Measurements from ENCODE around the gene ELOVL3. TPM values are rescaled to one million over a fixed set of nuclear protein-coding genes. Genes with fewer than 3 reads are reported as not detected.
"Not testable (repeated sequence)": the region's sequence is repeated elsewhere in the genome, so short reads cannot be mapped to it uniquely, and the experiment has no call there.

Gene ELOVL3
- total RNA-seq, 1 experiment from 2014 or later = 0.15 TPM

- not testable (repeated sequence) for DNase-seq (ENCODE audit: low spot score)
Observed at GRCh38 chr10:102252508-102252907, 26.4 kb downstream of the ELOVL3 start.

DNA sequence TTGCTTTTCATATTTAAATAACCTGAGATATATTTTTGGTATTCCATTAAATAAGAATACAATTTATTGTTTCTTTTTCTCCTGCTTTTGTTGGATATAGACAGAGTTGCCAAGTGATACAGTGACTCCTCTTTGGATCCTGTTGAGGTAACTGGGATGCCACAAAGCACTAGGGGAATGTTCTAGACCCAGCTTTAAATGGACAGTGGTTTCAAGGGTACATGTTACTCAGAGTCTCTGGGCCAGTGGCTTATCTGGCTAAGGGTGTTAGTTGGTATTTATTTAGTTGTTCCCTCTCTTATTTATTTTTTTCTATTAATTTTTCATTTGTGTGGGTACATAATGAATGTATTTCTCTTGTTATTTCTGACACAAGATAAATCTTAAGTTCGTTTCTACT, 28.3 kb downstream of the ELOVL3 start:
- no peak for DNase-seq (ENCODE audit: low spot score)

DNA sequence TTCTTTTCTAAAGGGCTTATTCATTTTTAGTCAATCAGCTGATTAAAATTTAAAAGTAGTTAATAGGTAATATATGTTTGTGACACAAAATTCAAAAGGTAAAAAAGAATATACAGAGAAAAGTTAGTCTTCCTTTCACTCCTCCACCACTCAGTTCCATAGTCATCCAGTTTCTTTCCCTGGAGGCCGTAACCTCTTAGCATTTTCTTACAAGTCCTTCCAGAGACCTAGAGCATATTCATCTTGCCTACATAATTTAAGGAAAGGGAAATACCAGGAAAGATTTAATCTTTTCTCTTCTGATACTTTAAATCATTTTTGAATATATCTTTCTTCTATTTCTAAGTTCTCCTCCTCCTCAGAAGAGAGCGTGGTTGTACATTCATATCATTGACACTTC, 29.3 kb downstream of the ELOVL3 start:
- no peak for DNase-seq (ENCODE audit: low spot score)

DNA sequence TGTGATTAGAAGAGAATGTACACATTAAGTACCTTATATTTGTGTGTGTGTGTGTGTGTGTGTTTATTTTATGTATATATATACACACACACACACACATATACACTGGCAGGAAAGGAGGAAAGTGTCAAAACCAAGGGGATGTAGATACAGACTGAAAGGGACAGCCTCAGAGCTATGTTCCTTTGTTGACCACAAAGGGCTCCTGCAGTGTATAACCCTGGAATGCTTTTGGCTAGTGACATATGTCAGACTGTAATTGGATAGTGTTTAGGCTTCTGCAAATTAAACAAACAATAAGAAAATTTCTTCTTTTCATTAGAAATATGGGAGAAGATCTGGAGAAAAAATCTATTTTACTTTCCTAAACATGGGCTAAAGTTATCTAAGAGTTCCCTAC, 35.1 kb downstream of the ELOVL3 start:
- no peak for DNase-seq (ENCODE audit: low spot score)

DNA sequence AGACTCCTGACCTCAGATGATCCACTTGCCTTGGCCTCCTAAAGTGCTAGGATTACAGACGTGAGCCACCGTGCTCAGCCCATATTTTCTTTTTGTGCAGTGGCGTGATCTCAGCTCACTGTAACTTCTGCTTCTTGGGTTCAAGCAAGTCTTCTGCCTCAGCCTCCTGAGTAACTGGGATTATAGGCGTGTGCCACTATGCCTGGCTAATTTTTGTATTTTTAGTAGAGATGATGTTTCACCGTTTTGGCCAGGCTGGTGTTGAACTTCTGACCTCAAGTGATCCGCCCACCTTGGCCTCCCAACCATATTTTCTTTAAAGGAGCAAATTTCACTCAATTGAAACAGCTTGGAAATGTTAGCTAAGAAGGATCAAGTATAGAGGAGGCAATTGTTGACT, 35.7 kb downstream of the ELOVL3 start:
- no peak for DNase-seq (ENCODE audit: low spot score)

DNA sequence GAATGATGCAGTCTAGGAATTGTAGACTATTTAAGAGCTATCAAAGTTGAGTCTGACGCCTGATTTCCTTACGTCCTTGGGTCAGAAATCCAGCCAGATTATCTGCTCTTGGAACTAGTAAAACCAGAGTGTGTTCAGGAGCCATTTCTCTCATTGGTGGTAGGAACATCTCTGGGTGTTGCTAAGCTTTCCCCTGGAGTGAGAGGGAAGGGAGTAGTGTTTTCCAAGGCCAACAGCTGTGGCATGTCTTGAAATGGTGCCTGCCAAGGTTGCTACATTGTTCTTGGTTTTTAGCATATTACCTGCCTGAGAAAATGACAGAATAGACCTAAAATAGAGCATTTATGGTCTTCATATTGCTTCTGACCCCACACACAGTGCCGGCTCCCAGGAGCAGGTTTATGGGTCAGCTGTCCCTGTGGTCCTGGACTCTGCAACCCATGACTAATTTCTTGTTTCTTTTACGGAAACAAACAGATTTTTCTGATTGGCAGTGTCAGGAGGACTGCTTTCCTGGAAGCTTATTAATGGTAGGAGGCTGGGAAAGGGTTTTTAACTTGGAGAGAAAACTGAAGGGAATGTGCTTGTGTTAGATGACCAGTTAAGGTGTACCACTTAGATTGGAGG, 36.8 kb downstream of the ELOVL3 start:
- no peak for DNase-seq (ENCODE audit: low spot score)

- DNase-seq (ENCODE audit: low spot score) = no peak
Observed at GRCh38 chr10:102264371-102264770, 38.3 kb downstream of the ELOVL3 start.

- no peak for DNase-seq (ENCODE audit: low spot score)
Observed at GRCh38 chr10:102266670-102267069, 40.6 kb downstream of the ELOVL3 start.

DNA sequence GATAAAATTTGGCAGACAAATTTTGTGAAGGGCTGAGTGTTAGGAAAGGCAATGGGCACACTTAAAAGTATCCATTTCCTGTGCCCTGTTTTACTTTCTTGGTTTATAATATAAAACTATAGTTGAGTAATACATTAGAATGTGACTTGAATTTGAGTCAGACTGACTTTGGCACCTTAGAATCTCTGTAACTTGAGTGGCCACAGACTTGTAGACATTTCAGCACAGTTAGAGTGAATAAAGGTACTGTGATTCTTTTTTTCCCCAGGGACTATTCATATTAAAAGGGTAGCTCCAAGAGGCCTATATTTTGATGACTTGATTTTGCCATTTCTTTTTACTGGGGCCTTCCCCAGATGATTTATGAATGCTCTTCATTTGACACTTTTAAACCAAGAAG, 41.6 kb downstream of the ELOVL3 start:
- no peak for DNase-seq (ENCODE audit: low spot score)

- no peak for DNase-seq (ENCODE audit: low spot score)
Observed at GRCh38 chr10:102268375-102268888, 42.3 kb downstream of the ELOVL3 start.

DNA sequence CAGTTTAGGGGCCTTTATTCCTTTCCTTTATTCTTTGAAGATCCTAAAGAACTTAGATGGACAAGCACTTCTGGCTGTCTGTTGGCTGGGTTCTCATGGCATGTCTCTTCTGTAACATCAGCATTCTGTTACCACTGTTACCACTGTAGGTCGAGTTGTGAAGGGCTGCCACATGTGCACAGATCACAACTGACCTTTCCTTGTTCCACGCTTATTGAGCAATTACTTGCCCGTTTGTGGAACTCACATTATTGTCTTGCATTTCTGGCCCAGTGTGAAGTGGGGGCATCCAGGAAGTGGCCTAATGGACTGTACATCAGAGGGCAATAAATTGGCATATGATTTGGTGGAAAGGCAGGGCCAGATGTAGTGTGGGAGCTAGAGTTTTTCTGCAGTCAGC, 42.9 kb downstream of the ELOVL3 start:
- no peak for DNase-seq (ENCODE audit: low spot score)

DNA sequence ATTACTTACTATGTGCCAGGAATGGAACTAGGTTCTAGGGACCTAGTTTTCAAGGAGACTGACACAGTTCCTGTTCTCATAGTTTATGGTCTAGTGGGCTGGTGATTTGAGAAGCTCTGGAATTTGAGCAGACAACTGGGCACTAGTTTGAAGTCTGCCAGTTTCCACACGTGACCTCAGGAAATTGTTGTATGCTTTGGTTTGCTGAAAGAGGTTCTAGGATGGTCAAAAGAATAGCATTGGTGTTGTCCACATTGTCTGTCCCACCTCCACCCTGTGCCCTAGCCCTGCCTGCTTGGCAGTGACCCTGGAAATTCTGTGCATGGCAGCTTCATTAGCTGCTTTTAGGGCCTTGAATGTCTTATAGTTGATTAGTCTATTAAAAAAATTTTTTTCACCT, 48.0 kb downstream of the ELOVL3 start:
- no peak for DNase-seq (ENCODE audit: low spot score)

DNA sequence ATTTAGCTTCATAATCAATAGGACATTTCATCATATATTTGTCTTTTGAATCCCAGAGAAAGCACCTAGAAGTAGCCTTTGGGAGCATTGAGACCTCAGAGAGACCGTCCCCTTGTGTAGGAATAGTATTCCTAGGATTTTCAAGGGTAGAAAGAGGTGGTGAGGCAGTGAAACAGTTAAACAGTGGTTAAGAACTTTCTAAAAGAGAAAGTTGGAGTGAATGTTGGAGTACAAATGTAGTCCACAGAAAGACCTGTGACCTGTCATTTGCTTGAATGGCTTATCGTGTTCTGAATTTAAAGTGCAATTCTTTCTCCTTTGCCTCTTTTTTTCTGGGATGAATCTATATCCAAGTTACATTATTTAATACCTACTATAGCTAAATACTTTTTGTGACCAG, 49.2 kb downstream of the ELOVL3 start:
- DNase-seq (ENCODE audit: low spot score) = no peak

- DNase-seq (ENCODE audit: low spot score) = no peak
Observed at GRCh38 chr10:102279104-102279503, 53.0 kb downstream of the ELOVL3 start.

Other genes starting within 250 kb of the ELOVL3 start
- gene ARMH3, start 170.1 kb upstream of the ELOVL3 start, total RNA-seq (2014; rRNA removed; shearing (Covaris generic)) = 8.4 and 9.2 TPM in 2 replicates
- 42.1 and 47.5 TPM in 2 replicates for gene HPS6, start 160.9 kb upstream of the ELOVL3 start, total RNA-seq (2014; rRNA removed; shearing (Covaris generic))
- gene LDB1, start 105.9 kb upstream of the ELOVL3 start, total RNA-seq (2014; rRNA removed; shearing (Covaris generic)) = 37.4 and 40.3 TPM in 2 replicates
- gene PPRC1, start 93.3 kb upstream of the ELOVL3 start, total RNA-seq (2014; rRNA removed; shearing (Covaris generic)) = 41.8 and 51.2 TPM in 2 replicates
- gene NOLC1, start 73.9 kb upstream of the ELOVL3 start, total RNA-seq (2014; rRNA removed; shearing (Covaris generic)) = 79.1 and 88.7 TPM in 2 replicates
- not detected in 2 replicates for gene PITX3, start 15.2 kb downstream of the ELOVL3 start, total RNA-seq (2014; rRNA removed; shearing (Covaris generic))
- gene GBF1, start 19.2 kb downstream of the ELOVL3 start, total RNA-seq (2014; rRNA removed; shearing (Covaris generic)) = 28.6 and 32.5 TPM in 2 replicates
- 27.5 and 38.4 TPM in 2 replicates for gene NFKB2, start 169.4 kb downstream of the ELOVL3 start, total RNA-seq (2014; rRNA removed; shearing (Covaris generic))
- gene PSD, start 192.5 kb downstream of the ELOVL3 start, total RNA-seq (2014; rRNA removed; shearing (Covaris generic)) = 0.18 and 0.47 TPM in 2 replicates
- 25.5 and 49.5 TPM in 2 replicates for gene FBXL15, start 194.5 kb downstream of the ELOVL3 start, total RNA-seq (2014; rRNA removed; shearing (Covaris generic))
- gene CUEDC2, start 206.3 kb downstream of the ELOVL3 start, total RNA-seq (2014; rRNA removed; shearing (Covaris generic)) = 37.0 and 38.6 TPM in 2 replicates
- 4.5 and 11.7 TPM in 2 replicates for gene C10orf95, start 225.2 kb downstream of the ELOVL3 start, total RNA-seq (2014; rRNA removed; shearing (Covaris generic))